ENCODE results near the gene MBOAT1.

Gene MBOAT1

DNA sequence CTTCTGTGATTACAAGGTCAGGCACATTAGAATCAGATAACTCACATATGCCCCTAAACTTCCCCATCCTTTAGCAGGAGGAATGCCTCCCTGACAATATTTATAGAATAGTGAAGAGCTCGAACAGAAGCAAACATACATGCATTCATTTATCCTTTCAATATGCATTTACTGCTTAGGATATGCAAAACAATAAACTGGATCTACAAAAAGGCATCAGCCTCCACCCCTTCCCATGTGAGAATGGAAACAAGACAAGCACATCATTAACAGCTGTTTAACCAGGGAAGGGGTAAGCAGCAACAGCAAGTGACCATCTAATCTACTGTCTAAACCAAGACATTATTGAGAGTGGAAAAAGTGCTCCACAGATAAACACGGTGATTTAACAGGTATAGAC lies 107.6 kb downstream of the MBOAT1 start:
- no peak for TF ChIP-seq POLR2AphosphoS5 (IDR thresholded peaks at IDR 0.05; ENCODE audit: low read depth, low read length)
- TF ChIP-seq TAF1 (IDR thresholded peaks at IDR 0.05; ENCODE audit: borderline replicate concordance, insufficient read depth, low read length), result no peak
- TF ChIP-seq, protein P1, sequence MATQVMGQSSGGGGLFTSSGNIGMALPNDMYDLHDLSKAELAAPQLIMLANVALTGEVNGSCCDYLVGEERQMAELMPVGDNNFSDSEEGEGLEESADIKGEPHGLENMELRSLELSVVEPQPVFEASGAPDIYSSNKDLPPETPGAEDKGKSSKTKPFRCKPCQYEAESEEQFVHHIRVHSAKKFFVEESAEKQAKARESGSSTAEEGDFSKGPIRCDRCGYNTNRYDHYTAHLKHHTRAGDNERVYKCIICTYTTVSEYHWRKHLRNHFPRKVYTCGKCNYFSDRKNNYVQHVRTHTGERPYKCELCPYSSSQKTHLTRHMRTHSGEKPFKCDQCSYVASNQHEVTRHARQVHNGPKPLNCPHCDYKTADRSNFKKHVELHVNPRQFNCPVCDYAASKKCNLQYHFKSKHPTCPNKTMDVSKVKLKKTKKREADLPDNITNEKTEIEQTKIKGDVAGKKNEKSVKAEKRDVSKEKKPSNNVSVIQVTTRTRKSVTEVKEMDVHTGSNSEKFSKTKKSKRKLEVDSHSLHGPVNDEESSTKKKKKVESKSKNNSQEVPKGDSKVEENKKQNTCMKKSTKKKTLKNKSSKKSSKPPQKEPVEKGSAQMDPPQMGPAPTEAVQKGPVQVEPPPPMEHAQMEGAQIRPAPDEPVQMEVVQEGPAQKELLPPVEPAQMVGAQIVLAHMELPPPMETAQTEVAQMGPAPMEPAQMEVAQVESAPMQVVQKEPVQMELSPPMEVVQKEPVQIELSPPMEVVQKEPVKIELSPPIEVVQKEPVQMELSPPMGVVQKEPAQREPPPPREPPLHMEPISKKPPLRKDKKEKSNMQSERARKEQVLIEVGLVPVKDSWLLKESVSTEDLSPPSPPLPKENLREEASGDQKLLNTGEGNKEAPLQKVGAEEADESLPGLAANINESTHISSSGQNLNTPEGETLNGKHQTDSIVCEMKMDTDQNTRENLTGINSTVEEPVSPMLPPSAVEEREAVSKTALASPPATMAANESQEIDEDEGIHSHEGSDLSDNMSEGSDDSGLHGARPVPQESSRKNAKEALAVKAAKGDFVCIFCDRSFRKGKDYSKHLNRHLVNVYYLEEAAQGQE (IDR thresholded peaks at IDR 0.05; ENCODE audit: insufficient read depth in 1 of 2, low read depth in 2 of 2, low read length in 2 of 2), result no peak
- no peak for TF ChIP-seq FOXP2 (optimal IDR thresholded peaks at IDR 0.05; ENCODE audit: borderline replicate concordance, extremely low read depth, extremely low read length, insufficient read depth)
- no peak for TF ChIP-seq SIN3A (IDR thresholded peaks at IDR 0.05; ENCODE audit: borderline replicate concordance, insufficient read depth, low read length)

DNA sequence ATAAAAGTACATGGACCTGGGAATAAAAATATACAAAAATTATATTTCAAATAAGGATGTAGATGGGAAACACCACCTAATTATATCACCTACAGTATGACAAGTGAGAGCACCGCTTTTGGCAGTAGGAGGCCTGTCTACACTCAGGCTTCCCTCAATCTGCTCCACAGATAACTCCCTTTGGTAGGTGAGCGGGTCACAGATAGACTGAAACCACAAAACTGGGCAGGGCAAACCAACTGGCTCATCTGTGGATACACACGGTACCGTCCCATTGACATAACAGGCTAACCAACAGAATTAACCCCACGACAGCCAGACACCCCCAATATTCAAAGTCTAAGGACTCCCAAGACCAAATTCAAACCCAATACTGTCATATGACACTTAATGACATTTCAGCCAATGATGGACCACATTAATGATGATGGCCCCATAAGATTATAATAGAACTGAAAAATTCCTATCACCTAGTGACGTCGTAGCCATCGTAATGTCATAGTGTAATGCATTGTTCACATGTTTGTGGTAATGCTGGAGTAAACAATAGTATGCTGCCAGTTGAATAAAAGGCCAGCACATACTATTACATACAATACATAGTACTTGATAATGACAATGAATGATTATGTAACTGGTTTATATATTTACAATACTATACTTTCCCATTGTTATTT lies 109.7 kb downstream of the MBOAT1 start:
- TF ChIP-seq SIN3A (IDR thresholded peaks at IDR 0.05; ENCODE audit: borderline replicate concordance, insufficient read depth, low read length) (no peak), FOXP2 (optimal IDR thresholded peaks at IDR 0.05; ENCODE audit: borderline replicate concordance, extremely low read depth, extremely low read length, insufficient read depth) (no peak), TAF1 (IDR thresholded peaks at IDR 0.05; ENCODE audit: borderline replicate concordance, insufficient read depth, low read length) (no peak), POLR2AphosphoS5 (IDR thresholded peaks at IDR 0.05; ENCODE audit: low read depth, low read length) (no peak)
- TF ChIP-seq, protein P1 (IDR thresholded peaks at IDR 0.05; ENCODE audit: insufficient read depth in 1 of 2, low read depth in 2 of 2, low read length in 2 of 2), result no peak

DNA sequence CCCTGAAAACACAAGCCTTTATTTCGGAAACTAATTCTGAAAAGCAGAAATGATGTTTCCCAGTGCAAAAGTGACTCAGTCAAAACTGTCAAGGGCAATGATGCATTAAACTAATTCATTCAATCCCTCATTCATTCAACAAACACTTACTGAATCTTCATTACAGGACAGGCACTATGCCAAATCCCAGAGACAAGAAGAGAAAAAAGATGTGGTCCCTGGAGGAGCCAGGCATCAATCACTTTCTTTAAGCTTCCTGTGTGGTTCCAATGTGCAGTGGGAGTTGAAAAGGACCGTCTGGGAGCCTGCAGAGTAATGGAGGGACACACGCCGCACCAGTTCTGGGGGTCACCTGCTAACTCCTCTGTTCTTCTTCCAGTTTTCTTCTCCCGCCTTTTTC lies 113.1 kb downstream of the MBOAT1 start:
- TF ChIP-seq FOXP2 (optimal IDR thresholded peaks at IDR 0.05; ENCODE audit: borderline replicate concordance, extremely low read depth, extremely low read length, insufficient read depth) (no peak), POLR2AphosphoS5 (IDR thresholded peaks at IDR 0.05; ENCODE audit: low read depth, low read length) (no peak), SIN3A (IDR thresholded peaks at IDR 0.05; ENCODE audit: borderline replicate concordance, insufficient read depth, low read length) (no peak), TAF1 (IDR thresholded peaks at IDR 0.05; ENCODE audit: borderline replicate concordance, insufficient read depth, low read length) (no peak)
- TF ChIP-seq, protein P1 (IDR thresholded peaks at IDR 0.05; ENCODE audit: insufficient read depth in 1 of 2, low read depth in 2 of 2, low read length in 2 of 2), result no peak

DNA sequence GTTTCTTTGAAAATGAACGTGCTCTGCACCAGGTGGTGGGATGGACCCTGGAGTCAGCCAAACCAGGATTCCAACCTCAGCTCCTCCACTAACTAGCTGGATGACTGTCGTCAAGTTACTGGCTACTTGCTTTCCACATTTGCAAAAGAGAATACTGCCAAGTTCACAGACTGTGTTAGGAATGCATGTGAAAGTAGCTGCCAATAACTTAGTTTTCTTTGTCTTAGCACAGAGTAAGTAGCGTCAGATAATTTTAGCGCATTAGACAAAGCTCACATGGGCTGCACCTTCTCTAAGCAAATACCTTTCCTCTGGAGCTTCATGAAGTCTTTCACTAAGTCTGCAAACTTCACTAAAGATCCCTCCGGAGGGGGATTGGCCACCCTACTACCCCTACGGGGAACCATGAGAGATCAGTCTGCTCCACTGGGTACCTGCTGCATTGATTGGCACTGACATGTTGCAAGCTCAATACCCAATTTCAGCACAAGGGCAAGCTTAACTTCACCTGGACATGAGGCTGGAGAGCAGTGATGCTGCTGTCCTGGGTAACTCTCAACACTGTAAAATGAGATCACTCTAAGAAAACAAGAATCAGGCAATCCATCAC lies 113.9 kb downstream of the MBOAT1 start:
- TF ChIP-seq FOXP2 (optimal IDR thresholded peaks at IDR 0.05; ENCODE audit: borderline replicate concordance, extremely low read depth, extremely low read length, insufficient read depth) (no peak), POLR2AphosphoS5 (IDR thresholded peaks at IDR 0.05; ENCODE audit: low read depth, low read length) (no peak), TAF1 (IDR thresholded peaks at IDR 0.05; ENCODE audit: borderline replicate concordance, insufficient read depth, low read length) (no peak), SIN3A (IDR thresholded peaks at IDR 0.05; ENCODE audit: borderline replicate concordance, insufficient read depth, low read length) (no peak)
- TF ChIP-seq, protein P1 (IDR thresholded peaks at IDR 0.05; ENCODE audit: insufficient read depth in 1 of 2, low read depth in 2 of 2, low read length in 2 of 2), result no peak
